ENCODE measurements around the gene PRSS16. TPM values are rescaled to one million over a fixed set of nuclear protein-coding genes. Genes with fewer than 3 reads are reported as not detected.

The PRSS16 gene
- total and polyA plus RNA-seq, 9 of the 15 experiments (the other 6 are each of a cell fraction or from before 2014, with no cell fraction given) = 4.5 to 21.3 (median 12.1) TPM

- no peak for TF ChIP-seq ZNF592 (IDR thresholded peaks at IDR 0.05)
- TF ChIP-seq MCM3 (IDR thresholded peaks at IDR 0.05) = no peak
- no peak for TF ChIP-seq VEZF1 (CRISPR knock-in tag; IDR thresholded peaks at IDR 0.05)
- TF ChIP-seq PRPF4 (IDR thresholded peaks at IDR 0.05; ENCODE audit: insufficient read depth, low read depth, low read length, poor library complexity, severe bottlenecking) = no peak
- 0 out of 2 replicates have a peak, but pooled peaks have one; percentile 31 for TF ChIP-seq ERF (CRISPR knock-in tag; IDR thresholded peaks at IDR 0.05)
- TF ChIP-seq STAT5B (CRISPR knock-in tag; IDR thresholded peaks at IDR 0.05) = no peak
- TF ChIP-seq ZNF212 (CRISPR knock-in tag; IDR thresholded peaks at IDR 0.05) = no peak
- TF ChIP-seq ZNF280A (IDR thresholded peaks at IDR 0.05; ENCODE audit: low read depth, partially characterized antibody) = no peak
- TF ChIP-seq EZH2 (IDR thresholded peaks at IDR 0.05; ENCODE audit: borderline replicate concordance, low read depth, low read length) = no peak
- no peak for TF ChIP-seq ZNF408 (CRISPR knock-in tag; IDR thresholded peaks at IDR 0.05; ENCODE audit: low read depth)
Observed at GRCh38 chr6:27250277-27251111, 3.0 kb downstream of the PRSS16 start (continued).

Data from K562 (cell line).